Anterior cingulate cortex (tissue), 58 donors: Measurements from ENCODE around the gene WWC1.
"Not testable (repeated sequence)": the region's sequence is repeated elsewhere in the genome, so short reads cannot be mapped to it uniquely, and the experiment has no call there.

Source experiments
- DNase-seq, 58 donors: peaks; one replicate each; lab custom pipeline; 2025; lab: John Stamatoyannopoulos, UW

The WWC1 gene

DNA sequence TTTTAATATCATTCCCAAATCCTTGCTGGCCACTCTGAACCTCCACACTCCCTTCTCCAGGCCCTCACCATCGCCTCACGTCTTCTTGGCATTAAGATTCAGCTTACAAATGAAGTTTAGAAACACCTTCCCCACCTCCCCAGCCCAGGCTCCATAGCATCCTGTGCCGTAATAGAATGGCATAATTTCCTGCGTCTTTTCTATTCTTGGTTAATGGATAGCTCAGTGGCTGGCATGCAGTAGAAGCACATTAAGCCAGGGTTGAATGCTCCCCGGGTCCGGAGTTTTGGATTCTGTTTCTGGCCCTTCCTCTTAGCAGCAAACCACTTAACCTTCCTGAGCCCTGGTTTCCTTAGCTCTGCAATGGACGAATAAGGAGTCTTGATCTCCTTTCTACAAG, 13.8 kb downstream of the WWC1 start:
- peak in 2 of 58 donors; percentile 4 to 16 for DNase-seq

DNA sequence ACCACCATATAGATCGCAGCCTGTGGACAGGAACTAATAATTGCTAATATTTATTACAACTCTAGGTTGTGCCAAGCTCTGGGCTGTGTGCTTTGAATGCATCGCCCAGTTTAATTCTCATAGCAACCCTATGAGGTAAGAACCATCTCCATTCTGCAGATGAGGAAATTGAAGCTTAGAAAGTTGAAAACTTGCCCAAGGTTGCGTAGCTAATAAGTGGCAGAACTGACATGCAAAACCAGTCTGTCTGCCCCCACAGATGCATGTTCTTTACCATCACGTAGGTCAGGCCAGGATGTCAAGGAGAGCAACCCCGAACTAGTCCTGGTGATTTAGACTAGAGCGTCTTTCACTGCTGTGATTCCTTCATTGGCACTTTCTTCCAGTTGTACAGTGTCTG, 15.6 kb downstream of the WWC1 start:
- DNase-seq: no peak

DNA sequence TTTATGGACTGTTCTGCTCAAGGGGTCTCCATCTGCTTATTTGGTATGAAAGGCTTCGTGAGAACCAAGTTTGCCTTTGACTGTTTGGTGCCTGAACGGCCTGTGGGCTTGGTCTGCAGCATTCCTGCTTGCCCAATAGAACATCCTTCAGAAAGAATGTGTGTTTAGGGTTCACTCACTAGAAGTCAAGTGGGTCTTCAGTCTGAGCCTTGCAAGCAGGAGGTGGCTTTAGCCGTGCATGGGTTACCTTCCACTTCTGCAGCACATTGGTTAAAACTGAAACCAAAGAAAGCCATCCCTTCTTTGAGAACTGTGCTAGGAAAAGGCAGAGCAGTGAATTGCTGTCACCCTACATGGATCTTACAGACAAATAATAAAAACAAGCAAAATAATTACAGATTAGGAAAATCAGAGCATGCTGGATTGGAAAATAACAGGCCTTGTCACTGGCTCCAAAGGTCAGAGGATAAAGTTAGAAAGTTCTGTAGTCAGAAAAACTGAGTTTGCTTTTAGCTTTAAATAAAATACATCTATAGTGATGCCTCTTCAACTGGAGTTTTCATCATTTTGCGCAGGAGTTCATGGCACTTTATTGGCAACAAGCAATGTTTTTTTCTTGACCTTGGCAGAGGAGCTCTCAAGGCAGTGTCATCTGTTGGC, 16.6 kb downstream of the WWC1 start:
- DNase-seq: no peak

DNA sequence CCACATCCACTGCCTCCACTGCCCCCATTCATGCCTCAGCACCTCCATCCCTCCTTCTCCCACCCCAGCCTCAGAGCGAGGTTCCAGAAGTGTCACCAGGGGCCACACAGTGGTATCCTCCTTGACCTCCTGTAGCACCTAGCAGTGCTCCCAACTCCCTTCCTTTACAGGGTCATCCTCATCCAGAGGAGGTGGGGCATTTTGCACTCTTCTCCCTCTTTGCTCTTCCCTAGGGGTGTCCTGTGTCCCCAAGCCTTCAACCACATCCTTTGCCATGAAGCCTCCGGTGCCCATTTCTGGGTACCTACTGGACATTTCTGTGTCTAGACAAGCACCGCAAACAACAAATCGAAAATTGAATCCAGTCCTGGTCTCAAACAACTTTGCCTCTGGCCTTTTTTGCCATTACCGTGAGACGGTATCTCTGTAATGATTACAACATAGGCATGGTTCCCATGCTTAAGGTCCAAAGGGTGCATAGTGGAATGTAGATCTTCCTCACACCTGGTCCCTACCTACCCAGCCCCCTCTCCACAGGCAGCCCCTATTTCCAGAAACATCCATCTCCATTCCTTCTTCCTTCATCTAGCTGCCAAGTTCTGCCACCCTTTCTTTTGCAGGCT, 17.6 kb downstream of the WWC1 start:
- DNase-seq: no peak

DNA sequence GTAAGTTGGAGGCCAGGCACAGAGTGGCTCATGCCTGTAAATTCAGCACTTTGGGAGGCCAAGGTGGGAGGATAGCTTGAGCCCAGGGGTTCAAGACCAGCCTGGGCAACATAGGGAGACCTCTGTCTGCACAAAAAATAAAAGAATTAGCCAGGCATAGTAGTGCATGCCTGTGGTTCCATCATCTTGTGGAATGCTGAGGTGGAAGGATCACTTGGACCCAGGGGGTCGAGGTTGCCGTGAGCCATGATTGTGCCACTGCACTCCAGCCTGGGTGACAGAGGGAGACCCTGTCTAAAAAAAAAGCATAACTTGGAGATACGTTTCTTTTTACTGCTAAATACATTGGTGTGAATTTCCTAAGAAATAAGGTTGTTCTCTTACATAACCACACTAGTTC, 19.1 kb downstream of the WWC1 start:
- not testable (repeated sequence) for DNase-seq

DNA sequence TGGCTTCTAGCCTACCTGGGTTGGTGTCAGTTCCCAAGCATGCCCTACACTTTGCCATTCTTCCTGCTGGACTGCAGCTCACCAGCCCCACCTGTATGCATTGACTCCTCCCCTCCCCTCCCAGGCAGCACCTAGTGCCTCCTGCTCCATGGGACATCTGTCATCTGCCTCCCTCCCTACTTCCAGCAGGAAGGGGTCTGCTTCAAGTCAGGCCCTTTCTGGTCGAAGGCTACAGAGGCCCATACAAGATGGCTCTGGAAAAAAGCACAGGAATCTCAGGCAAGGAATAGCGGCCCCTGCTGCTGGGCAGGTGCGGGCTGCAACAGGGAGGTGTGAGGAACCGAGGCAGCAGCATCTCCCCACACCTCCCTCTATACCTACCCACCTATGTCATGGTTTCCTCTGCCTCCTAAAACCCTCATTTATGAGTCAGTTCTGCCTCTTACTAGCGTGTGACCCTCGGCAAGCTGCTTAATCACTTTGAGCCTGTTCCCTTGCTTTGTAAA, 19.7 kb downstream of the WWC1 start:
- no peak for DNase-seq

DNA sequence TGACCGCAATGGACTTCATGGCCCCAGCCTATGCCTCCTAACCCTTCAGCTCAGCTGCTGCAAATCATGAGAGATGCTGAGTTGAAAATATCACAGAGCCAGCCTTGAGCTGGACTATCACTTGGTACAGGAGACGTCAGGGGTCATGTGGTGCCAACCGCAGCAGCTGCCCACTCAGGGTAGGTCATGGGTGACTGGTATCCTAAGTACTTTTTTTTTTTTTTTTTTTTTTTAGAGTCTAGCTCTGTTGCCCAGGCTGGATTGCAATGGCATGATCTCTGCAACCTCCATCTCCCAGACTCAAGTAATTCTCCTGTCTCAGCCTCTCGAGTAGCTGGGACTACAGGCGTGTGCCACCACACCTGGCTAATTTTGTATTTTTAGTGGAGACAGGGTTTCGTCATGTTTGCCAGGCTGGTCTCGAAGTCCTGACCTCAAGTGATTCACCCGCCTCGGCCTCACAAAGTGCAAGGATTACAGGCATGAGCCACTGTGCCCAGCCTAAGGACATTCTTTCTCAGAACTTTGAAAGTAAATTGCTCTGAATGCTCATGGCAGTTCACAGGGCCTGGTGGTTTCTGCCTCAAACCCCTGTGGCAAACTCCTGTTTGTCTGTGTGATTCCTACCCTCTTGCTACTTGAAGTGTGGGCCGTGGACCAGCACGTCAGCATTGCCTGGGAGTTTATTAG, 21.3 kb downstream of the WWC1 start:
- DNase-seq: no peak

DNA sequence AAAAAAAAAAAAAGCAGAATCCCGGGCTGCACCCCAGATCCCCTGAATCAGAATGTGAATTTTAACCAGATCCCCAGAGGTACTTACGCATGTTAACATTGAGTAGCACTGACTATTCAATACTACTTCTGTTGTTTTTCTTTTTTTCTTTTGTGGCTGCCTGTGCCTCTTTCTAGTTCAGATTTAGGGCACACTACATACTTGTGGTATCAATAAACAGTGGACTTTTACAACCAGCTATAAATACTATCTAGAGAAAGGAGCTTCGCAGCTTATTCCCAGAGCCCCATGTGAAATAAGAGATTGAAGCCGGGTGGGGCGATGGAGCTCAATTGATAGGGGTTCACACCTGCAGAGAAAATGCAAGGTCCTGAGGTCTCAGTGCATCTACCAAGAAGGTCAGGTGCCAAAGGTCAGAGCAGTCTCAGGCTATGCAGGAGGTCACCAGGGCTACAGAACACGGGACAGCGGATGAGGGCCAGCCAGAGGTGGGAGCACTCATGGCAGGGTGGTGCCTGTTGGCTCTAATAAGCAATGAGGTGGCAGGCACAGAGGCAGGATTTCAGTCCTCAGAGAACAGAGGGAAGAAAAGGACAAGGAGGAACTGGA, 22.3 kb downstream of the WWC1 start:
- DNase-seq: no peak

DNA sequence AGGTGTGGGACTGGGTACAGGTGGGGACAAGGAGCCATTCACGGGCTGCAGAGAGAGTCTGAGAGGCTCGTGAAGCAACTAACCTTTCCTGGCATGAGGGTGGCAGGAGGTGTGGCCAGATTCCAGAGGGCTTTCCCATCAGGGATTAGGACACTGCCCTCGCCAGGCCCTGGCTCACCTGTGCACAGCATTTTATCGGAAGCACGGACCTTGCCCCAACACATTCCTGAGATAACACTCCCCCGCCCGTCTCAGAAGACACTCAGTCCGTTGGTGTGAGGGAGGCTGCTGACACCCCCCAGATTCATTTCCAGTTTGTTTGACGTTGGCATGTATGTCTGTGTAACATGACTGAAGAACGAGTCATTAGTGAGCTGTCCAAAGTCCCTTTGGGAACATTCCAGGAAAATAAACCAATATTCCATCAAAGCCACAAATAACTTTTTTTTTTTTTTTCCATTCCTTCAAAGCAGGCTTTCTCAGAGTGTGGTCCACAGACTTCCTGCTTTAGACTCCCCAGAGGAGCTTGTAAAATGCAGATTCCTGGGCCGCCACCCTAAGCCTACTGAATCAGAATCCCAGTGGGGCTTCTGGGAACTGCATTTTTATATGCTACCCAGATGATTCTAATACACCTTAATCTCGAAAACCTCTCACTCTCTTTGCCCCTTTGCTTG, 23.4 kb downstream of the WWC1 start:
- no peak for DNase-seq

DNA sequence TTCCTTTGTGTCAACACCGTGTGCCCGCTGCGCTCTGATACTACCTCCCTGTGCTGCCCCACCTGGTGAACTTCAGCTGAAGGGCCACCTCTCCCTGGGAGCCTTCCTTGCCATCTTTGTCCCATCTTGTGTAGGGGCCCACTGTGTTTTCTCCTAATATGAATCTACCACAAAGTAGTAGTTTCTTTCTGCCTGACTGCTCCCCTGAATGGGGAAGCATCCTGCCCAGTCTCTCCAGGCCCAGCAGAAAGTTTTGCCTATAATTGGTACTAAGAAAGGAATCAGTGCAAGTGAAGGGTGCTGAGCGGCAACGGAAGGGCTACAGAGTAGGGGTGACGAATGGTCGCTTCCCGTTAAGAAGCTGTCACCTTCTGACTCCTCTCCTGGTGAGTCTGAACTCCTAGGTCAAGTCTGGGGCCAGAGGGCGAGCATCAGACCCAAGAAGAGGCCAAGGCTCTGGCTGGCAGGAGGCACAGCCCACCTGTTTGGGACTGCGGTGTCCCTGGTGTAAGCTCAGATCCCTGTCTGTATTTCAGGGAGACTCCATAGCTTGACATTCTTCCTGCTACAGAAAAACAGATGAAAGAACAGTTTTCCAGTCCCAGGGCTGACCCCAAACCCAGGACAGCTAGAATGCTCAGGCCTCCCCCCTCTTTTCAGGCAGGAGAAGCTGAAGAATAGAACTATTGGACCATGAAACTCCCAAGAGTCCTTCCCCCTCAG, 24.1 kb downstream of the WWC1 start:
- DNase-seq: peak in 13 of 58 donors; percentile 13 to 67 (median 34)

DNA sequence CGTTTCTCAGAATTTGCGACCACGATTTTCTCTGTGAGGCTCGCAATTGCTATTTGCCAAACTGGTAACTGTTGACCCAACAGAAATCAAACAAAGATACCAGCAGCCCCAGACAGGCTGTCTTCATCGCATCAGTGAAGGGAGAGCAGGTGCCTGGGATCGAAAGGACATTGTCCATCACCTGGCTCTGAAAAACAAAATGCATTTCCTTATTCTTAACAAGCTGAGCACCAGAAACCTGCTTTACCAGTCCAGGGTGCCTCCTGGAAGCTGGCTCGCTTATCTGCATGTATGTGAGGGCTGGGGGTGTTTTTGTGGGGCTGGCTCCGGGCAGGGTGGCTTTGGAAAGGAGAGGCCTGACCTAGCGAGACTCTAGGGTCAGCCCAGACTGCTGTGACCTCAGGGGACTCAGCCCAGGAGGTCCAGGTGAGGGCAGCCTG, 24.7 kb downstream of the WWC1 start:
- peak in 2 of 58 donors; percentile 10 to 43 for DNase-seq

DNA sequence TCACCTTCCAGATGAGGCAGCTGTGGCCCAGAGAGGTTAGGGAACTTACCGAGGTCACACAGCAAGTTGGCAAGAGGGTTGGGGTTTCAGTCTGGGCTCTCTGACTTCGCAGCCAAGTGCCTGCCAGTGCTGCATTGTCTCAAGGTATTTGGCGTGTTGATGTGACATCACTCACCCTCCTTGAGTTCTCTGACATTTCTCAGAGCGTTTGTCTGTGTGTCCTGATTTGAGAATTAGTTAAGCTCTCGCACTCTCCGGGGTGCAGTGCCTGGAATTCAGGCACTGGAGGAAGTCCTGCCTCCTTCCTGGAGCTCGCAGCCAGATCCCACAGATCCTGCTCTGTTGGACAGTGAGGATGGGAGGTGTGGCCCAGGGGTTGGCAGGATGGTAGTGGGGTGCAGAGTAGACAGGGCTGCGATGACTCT, 25.7 kb downstream of the WWC1 start:
- DNase-seq: peak in 22 of 58 donors; percentile 4 to 72 (median 32)

DNA sequence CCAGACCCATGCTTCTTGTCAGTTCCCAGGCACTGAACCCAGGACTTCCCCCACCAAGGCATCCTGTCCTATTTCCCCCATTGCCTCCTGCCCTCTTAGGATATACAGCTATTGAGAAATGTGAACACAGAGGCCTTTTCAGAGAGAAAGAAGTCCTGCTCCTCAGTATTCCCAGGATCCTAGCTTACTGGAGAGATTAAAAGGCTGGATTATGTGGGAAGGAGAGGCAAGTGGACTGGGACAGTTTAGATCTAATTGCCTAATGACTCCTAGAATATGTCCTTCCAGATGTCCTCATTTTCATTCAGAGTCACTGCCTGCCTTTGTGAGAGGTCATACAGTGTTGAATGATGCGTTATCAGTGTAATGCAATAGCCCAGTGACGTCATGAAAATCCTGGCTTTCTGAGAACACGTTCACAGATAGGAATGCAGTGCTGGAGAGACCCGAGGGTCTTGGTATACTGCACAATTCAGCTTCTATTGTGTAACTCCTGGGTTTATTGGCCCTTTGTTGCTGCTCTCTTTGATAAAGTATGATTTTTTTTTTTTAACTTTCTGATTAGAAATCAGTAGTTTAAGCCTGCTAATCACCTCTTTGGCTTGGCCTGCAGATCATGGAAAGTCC, 26.2 kb downstream of the WWC1 start:
- DNase-seq: no peak

DNA sequence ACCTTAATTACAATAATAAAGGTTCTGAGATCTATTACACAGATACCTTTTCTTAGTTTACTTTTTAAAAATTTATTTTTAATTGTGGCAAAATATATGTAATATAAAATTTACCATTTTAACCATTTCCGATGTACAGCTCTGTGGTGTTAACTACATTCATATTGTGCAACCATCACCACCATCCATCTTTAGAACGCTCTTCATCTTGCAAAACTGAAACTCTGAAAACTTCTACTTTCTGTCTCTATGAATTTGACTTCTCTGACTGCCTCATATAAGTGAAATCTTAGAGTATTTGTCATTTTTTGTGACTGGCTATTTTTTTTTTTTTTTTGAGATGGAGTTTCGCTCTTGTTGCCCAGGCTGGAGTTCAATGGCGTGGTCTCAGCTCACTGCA, 26.8 kb downstream of the WWC1 start:
- DNase-seq: no peak

DNA sequence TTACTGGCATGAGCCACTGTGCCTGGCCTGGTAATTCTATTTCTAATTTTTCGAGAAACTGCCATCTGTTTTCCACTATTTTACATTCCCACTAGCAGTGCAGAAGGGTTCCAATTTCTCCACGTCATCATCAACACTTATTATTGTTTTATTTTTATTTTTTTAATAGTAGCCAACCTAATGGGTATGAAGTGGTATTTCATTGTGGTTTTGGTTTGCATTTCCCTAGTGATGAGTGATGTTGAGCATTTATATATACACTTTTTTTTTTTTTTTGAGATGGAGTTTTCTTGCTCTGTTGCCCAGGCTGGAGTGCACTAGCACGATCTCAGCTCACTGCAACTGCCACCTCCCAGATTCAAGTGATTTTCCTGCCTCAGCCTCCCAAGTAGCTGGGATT, 28.3 kb downstream of the WWC1 start:
- DNase-seq: no peak

DNA sequence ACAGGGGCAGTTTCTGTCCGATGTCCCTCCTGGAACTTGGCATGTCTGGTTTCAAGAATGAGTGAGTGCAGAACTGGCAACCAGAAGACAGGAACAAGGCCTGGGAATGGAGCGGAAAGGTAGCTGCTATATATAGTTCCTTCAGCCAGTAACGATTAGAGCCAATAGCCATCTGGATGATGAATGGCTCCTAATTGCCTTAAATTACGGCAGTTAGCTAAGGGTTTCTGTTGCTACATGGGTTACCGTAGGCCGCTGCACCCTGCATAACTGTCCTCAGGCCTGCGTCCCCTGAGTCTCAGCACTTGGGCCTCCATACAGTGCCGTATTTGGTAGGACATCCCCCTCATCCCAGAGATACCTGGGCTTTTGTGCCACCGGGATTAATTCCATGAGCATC, 29.4 kb downstream of the WWC1 start:
- no peak for DNase-seq

DNA sequence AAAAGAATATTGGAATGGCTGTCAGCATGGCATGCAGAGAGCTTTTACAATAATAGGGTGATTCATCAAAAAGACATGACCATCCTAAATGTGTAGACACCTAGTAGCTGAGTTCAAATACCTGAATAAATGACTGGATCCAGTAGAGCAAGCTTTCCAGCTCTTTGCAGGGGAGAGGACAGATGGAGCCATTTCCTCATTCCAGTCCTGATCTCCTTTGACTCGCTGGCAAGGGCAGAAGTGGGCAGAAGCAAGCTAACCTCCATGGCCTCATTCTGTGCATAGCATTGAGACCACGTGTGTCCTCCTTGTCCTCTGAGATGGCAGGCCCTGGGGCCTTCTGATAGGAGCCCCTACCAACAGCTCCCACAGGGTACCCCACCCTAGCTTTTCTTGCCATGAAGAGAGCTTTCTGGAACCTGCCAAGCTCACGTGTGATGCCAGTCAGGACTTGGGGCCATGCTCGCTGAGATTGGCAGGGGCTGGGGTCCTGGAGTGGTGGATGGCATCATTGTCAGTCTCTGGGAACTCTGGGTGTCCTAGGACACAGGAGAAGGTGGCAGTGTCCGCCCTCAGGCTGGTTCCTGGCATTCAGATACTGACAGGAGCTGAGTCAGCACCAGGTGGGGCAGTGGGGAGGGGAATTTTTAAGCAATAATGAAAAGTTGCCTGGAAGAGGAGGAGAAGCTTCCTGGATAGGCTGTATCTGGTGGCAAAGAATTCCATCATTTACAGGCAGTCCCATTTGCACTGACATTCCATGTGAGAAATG, 33.6 kb downstream of the WWC1 start:
- no peak for DNase-seq

DNA sequence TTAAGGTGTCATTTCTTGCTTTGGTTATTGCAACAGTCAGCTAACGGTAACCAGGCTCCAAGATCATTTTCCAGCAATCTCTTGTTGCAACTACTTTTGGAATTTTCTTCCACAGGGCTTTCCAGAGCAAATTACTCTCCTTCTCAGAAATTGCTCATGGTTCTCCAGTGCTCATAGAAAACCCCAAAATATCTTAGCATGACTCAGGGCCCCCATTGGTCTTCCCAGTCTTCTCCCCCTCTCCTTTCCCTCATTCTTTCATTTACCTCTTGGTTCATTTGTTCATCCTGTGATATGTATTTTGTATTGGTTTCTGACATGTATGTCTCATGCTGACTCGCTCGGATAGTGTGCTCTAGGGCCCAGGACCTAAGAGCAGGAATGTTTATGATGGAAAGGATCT, 35.6 kb downstream of the WWC1 start:
- DNase-seq: no peak

DNA sequence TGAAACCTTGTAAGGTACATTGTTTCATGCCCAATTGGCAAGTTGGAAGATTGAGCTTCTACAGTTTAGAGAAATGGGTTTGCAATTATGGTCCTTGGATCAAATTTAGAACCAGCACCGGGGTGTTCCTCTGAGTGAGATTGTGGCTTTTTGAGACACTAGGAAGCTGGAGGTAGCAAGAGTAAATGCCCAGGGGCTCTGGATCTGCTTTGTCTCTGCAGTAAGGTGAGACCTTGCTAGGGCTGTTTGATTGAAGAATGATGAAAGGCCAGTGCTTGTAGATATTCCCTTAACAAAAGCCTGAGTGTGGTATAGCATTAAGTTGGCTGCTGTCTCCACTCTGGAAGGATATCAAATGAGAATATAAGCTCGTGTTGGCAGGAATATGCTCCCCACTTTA, 36.0 kb downstream of the WWC1 start:
- no peak for DNase-seq
